A673 (cell line): Measurements from ENCODE around the gene SNX8. TPM values are rescaled to one million over a fixed set of nuclear protein-coding genes. Genes with fewer than 3 reads are reported as not detected.

Source experiments
- BruUV-seq: library from RNA; stranded (reverse); fragments of 400-500 nt; replicated peaks from 2 replicates; lab custom pipeline; 2021; lab: Mats Ljungman, UMichigan
- CTCF ChIA-PET: fragments of 300-600 bp; sonication (Branson Sonifier 250); formaldehyde crosslinking; loops from one replicate; lab custom pipeline; 2022; ENCODE audit warnings: antibody characterized with exemption; lab: Charles Lee
- POLR2A ChIA-PET: fragments of 300-600 bp; sonication (Branson Sonifier 250); formaldehyde crosslinking; loops from one replicate; lab custom pipeline; 2022; ENCODE audit warnings: antibody characterized with exemption; ENCODE audit not compliant: low non-redundant PET; lab: Charles Lee
- DNase-seq: peaks from one replicate; pipeline ENCODE4 v3.0.0-alpha.2; 2015; ENCODE audit warnings: low spot score
- H3K27ac ChIP-seq: fragments of 200-600 bp; sonication (generic); 2 replicates; pipeline ENCODE4 v1.5.1; 2016; ENCODE audit warnings: mixed run types, low read depth, mild to moderate bottlenecking, mixed read lengths, antibody characterized with exemption, low read length; ENCODE audit not compliant: poor library complexity, severe bottlenecking
- H3K27me3 ChIP-seq: fragments of 200-600 bp; sonication (generic); replicated peaks from 2 replicates; pipeline ENCODE4 v1.6.1; 2017; ENCODE audit warnings: mixed run types, low read depth, mild to moderate bottlenecking, mixed read lengths, antibody characterized with exemption, low read length; ENCODE audit not compliant: insufficient read depth, poor library complexity
- H3K36me3 ChIP-seq: fragments of 200-600 bp; sonication (generic); 2 replicates; pipeline ENCODE4 v1.6.1; 2016; ENCODE audit warnings: mixed run types, mild to moderate bottlenecking, mixed read lengths, antibody characterized with exemption, low read length; ENCODE audit not compliant: insufficient read depth, poor library complexity, severe bottlenecking
- H3K4me1 ChIP-seq: fragments of 200-600 bp; sonication (generic); 2 replicates; pipeline ENCODE4 v1.6.1; 2017; ENCODE audit warnings: mixed run types, mild to moderate bottlenecking, mixed read lengths, antibody characterized with exemption, low read length; ENCODE audit not compliant: insufficient read depth, poor library complexity, severe bottlenecking
- H3K4me3 ChIP-seq: fragments of 200-600 bp; sonication (generic); 2 replicates; pipeline ENCODE4 v1.5.1; 2016; ENCODE audit warnings: low read depth, mixed run types, mild to moderate bottlenecking, mixed read lengths, low read length; ENCODE audit not compliant: poor library complexity, severe bottlenecking
- H3K9me3 ChIP-seq: fragments of 200-600 bp; sonication (generic); 2 replicates; pipeline ENCODE4 v1.6.1; 2016; ENCODE audit warnings: mixed run types, low read depth, mild to moderate bottlenecking, mixed read lengths, antibody characterized with exemption, low read length; ENCODE audit not compliant: poor library complexity, severe bottlenecking
- EZH2 ChIP-seq: fragments of 200-600 bp; sonication (generic); IDR thresholded peaks from 2 replicates; pipeline ENCODE4 v1.6.1; 2017; ENCODE audit warnings: borderline replicate concordance, low read depth, mild to moderate bottlenecking, mixed read lengths, antibody characterized with exemption, low read length; ENCODE audit not compliant: poor library complexity, severe bottlenecking
- intact Hi-C: fragments of 100-400 bp; cut with micrococcal nuclease; formaldehyde crosslinking; loops from one replicate; pipeline ENCODE4 v1.10.0; 2022; ENCODE audit not compliant: unreplicated experiment
- total RNA-seq: library from RNA; stranded (reverse); gene quantifications from 2 replicates; pipeline ENCODE4 v1.2.3, GENCODE V29; 2021
- TF ChIP-seq, protein P1 (sequence below): fragments of 300-800, 200-600 bp; sonication (generic); conservative IDR thresholded peaks from 2 replicates; pipeline ENCODE4 v1.5.1; 2017; ENCODE audit warnings: low read depth, mild to moderate bottlenecking, antibody characterized with exemption, low read length, moderate library complexity, mixed read lengths

The SNX8 gene
- total RNA-seq, 1 experiment from 2014 or later, result 42.9 TPM

DNA sequence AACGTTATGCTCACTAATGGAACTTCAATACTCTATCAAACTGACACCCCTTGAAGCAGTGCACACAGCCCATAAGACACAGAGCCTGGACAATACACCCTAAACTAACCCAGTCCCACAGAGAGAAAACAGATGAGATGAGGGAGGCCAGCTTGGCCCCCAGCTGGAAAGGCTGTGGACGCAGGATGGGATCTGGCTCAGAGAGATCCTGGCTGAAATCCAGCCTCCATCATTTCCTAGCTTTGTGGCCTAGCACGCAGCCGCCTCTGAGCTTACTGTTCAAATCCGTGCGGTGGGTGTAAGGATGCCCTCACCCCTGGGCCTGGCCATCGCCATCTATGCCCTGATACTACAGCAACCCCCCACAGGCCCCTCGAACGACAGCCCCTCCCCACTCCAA is 32.7 kb downstream of the SNX8 start:
- no peak for TF ChIP-seq EZH2
- TF ChIP-seq, protein P1, sequence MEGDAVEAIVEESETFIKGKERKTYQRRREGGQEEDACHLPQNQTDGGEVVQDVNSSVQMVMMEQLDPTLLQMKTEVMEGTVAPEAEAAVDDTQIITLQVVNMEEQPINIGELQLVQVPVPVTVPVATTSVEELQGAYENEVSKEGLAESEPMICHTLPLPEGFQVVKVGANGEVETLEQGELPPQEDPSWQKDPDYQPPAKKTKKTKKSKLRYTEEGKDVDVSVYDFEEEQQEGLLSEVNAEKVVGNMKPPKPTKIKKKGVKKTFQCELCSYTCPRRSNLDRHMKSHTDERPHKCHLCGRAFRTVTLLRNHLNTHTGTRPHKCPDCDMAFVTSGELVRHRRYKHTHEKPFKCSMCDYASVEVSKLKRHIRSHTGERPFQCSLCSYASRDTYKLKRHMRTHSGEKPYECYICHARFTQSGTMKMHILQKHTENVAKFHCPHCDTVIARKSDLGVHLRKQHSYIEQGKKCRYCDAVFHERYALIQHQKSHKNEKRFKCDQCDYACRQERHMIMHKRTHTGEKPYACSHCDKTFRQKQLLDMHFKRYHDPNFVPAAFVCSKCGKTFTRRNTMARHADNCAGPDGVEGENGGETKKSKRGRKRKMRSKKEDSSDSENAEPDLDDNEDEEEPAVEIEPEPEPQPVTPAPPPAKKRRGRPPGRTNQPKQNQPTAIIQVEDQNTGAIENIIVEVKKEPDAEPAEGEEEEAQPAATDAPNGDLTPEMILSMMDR, result no peak
- CTCF ChIA-PET, result no interaction called here
- Histone ChIP-seq H3K36me3 (no peaks in the 10 kb centered on the region), H3K27me3 (no peaks in the 10 kb centered on the region), H3K4me1 (no peaks in the 10 kb centered on the region), H3K27ac (no peak overlapping the region), H3K4me3 (no peak overlapping the region), H3K9me3 (no peaks in the 10 kb centered on the region)
- intact Hi-C loops, result no loop called here
- DNase-seq, result no peak
- POLR2A ChIA-PET, result no interaction called here
- BruUV-seq, result no TSS peak

DNA sequence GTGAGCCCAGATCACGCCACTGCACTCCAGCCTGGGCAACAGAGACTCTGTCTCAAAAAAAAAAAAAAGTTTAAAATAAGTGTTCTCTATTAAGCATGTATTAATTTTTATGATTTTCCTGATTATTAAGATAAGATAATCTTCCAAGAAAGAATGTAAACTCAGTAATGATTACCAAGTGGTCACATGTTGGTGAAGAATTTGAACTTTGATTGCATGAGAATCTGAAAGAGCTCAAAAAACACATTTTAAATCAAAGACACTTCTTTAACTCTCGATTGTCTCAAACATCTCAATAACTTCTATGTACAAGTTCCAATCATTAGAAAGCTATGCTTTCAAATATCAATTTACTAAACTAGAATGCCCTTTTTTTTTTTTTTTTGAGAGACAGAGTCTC is 33.8 kb downstream of the SNX8 start:
- Histone ChIP-seq H3K4me1 (no peaks in the 10 kb centered on the region), H3K27ac (no peak overlapping the region), H3K36me3 (no peaks in the 10 kb centered on the region), H3K4me3 (no peak overlapping the region), H3K27me3 (no peaks in the 10 kb centered on the region), H3K9me3 (no peaks in the 10 kb centered on the region)
- intact Hi-C loops, result no loop called here
- CTCF ChIA-PET, result interaction anchor here (0.7 kb wide), 1 partner anchor 411 kb away, joined by 4 read pairs; no protein-coding TSS in a partner anchor
- POLR2A ChIA-PET, result no interaction called here
- DNase-seq, result no peak
- TF ChIP-seq, protein P1, result no peak
- TF ChIP-seq EZH2, result no peak
- BruUV-seq, result no TSS peak

DNA sequence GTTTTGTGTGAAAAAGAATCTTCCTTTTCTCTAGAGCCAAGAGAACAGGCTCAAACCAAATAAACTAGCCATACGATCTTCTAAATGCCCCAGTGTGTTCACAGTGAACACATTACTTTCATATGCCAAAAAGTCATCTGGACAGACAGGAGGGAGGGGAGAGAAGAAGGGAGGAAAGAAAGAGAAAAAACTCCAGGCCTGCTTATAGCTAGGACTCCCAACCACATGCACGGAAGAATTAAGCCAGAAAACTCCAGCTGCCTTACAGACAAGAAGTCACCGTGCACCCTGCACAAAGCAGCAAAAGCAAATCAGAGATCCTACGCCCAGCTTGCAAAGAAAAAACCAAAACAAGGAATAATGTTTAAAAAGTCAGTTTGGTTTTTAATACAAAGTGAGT is 34.3 kb downstream of the SNX8 start:
- no peaks in the 10 kb centered on the region for H3K36me3 ChIP-seq
- no peak overlapping the region for H3K27ac ChIP-seq
- intact Hi-C loops, result no loop called here
- POLR2A ChIA-PET, result no interaction called here
- no peaks in the 10 kb centered on the region for H3K27me3 ChIP-seq
- no peaks in the 10 kb centered on the region for H3K4me1 ChIP-seq
- no TSS peak for BruUV-seq
- no peak for DNase-seq
- TF ChIP-seq, protein P1, result no peak
- no peaks in the 10 kb centered on the region for H3K9me3 ChIP-seq
- H3K4me3 ChIP-seq, result no peak overlapping the region
- CTCF ChIA-PET, result interaction anchor here (0.7 kb wide), 1 partner anchor 412 kb away, joined by 4 read pairs; no protein-coding TSS in a partner anchor
